ENCODE measurements around the gene MTCH1.

The MTCH1 gene

GRCh38 chr6:37011656-37012378 lies 25.8 kb upstream of the MTCH1 start:
- in situ Hi-C loops (cut with MboI; ENCODE audit: low sequenced_read_pairs), result loop anchor here (25.0 kb wide), 1 partner anchor 400 kb away; no protein-coding TSS in a partner anchor
- H3K4me3 ChIP-seq, result no peak overlapping the region
- no peaks in the 10 kb centered on the region for H3K4me1 ChIP-seq
- no peaks in the 10 kb centered on the region for H3K9me3 ChIP-seq
- no peaks in the 10 kb centered on the region for H3K27me3 ChIP-seq (ENCODE audit: low read depth)
- no peak for DNase-seq (ENCODE audit: low spot score in 2 of 2)
- no peaks in the 10 kb centered on the region for H3K36me3 ChIP-seq (replicated peaks)

DNA sequence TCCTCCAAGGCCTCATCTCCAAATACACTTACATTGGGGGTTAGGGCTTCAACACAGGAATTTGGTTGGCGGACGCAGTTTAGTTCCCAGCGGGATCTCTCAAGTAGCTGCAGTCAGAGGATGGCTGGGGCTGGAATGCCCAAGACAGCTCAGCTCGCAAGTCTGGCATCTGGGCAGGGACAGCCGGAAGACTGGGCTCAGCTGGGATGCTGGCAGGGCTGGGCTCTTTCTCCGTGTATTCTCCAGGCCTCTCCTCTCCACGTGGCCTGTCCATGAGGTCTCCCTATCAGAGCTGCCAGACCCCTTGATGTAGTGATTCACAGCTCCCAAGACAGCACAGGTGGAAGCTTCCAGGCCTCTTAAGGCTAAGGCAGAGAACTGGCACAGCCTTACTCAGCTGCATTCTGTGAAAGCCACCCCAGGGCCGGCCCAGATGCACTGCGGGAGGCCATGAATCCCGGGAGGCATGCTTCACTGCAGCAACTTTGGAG lies 24.5 kb upstream of the MTCH1 start:
- H3K4me1 ChIP-seq, result no peaks in the 10 kb centered on the region

GRCh38 chr6:37008484-37009465 lies 22.8 kb upstream of the MTCH1 start:
- Histone ChIP-seq H3K36me3 (replicated peaks) (no peaks in the 10 kb centered on the region), H3K9me3 (no peaks in the 10 kb centered on the region), H3K4me1 (no peaks in the 10 kb centered on the region), H3K4me3 (no peak overlapping the region), H3K27me3 (ENCODE audit: low read depth) (no peaks in the 10 kb centered on the region)
- in situ Hi-C loops (cut with MboI; ENCODE audit: low sequenced_read_pairs), result loop anchor here (25.0 kb wide), 1 partner anchor 396 kb away; no protein-coding TSS in a partner anchor
- no peak for DNase-seq (ENCODE audit: low spot score in 2 of 2)

More for the DNA sequence above, 24.5 kb upstream of the MTCH1 start:
- in situ Hi-C loops (cut with MboI; ENCODE audit: low sequenced_read_pairs), result loop anchor here (25.0 kb wide), 1 partner anchor 398 kb away; no protein-coding TSS in a partner anchor
- H3K4me3 ChIP-seq, result no peak overlapping the region
- DNase-seq (ENCODE audit: low spot score in 2 of 2), result no peak
- no peaks in the 10 kb centered on the region for H3K36me3 ChIP-seq (replicated peaks)
- H3K27me3 ChIP-seq (ENCODE audit: low read depth), result no peaks in the 10 kb centered on the region
- no peaks in the 10 kb centered on the region for H3K9me3 ChIP-seq

DNA sequence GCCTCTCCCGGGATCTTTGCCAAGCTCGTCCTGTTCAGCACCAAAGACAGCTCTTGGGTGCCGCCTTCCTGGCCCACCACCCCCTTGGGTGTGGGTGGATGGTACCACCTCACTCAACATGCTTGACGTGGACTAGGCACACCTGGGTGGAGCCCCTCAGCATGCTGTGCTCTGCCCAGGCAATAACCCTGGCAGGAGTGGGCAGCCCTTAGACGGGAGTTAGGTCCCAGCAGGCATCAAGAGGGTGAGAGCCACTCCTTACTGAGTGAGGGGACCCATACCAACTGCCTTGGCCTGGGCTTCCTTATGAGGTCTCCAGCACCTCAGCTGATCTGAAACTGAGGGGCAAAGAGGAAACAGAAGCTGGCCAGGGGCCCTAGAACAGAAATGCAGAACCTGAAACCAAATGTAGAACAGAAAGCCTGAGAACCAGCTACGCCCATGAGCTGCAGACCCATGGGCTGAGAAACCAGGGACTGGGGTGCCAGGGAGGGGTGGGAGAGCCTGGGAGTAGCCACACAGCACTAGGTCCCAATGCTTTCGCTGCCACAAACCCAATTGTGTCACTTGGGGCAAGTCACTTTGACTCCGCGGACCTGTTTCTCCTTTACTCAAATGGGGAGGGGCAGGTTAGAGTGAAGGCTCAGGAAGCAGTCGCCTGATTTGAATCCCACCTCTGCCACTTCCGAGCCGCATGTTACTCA lies 21.5 kb upstream of the MTCH1 start:
- no peaks in the 10 kb centered on the region for H3K4me1 ChIP-seq
- H3K27me3 ChIP-seq (ENCODE audit: low read depth), result no peaks in the 10 kb centered on the region
- no peak overlapping the region for H3K4me3 ChIP-seq
- DNase-seq (ENCODE audit: low spot score in 2 of 2), result no peak
- H3K9me3 ChIP-seq, result no peaks in the 10 kb centered on the region
- in situ Hi-C loops (cut with MboI; ENCODE audit: low sequenced_read_pairs), result loop anchor here (25.0 kb wide), 1 partner anchor 395 kb away; no protein-coding TSS in a partner anchor
- H3K36me3 ChIP-seq (replicated peaks), result no peaks in the 10 kb centered on the region

DNA sequence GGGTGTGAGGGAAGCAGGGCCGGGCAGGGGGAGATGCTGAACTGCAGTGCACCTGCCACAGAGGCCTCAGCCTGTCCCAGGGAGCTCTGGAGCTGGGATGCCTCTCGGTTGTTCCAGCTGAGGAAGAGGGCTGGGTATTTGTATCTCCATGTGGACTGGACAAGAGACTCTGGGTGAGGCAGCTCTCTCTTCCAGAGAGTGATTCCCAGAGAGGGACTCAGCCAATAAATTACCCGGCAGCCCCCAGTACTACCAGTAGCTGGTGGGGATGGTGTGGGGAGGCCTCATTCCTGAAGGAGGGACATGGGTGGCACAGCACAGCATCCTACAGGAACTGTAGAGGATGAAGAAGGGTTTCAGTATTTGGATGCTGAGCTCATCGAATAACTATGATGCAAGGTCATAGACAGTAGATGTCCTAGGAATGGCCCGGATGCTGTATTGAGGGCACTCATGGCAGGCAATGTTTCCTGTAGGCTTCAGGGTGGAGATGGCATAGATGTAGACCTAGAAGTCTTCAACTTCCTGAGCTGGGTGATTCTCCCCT lies 20.9 kb upstream of the MTCH1 start:
- in situ Hi-C loops (cut with MboI; ENCODE audit: low sequenced_read_pairs), result loop anchor here (25.0 kb wide), 1 partner anchor 395 kb away; no protein-coding TSS in a partner anchor
- no peaks in the 10 kb centered on the region for H3K4me1 ChIP-seq

GRCh38 chr6:37005827-37006567 lies 20.0 kb upstream of the MTCH1 start:
- no peak overlapping the region for H3K4me3 ChIP-seq
- no peaks in the 10 kb centered on the region for H3K4me1 ChIP-seq
- H3K36me3 ChIP-seq (replicated peaks), result no peaks in the 10 kb centered on the region
- in situ Hi-C loops (cut with MboI; ENCODE audit: low sequenced_read_pairs), result loop anchor here (25.0 kb wide), 1 partner anchor 394 kb away; no protein-coding TSS in a partner anchor
- DNase-seq (ENCODE audit: low spot score in 2 of 2), result no peak
- no peaks in the 10 kb centered on the region for H3K9me3 ChIP-seq
- H3K27me3 ChIP-seq (ENCODE audit: low read depth), result no peaks in the 10 kb centered on the region

More for the DNA sequence above, 20.9 kb upstream of the MTCH1 start:
- Histone ChIP-seq H3K4me3 (no peak overlapping the region), H3K9me3 (no peaks in the 10 kb centered on the region), H3K27me3 (ENCODE audit: low read depth) (no peaks in the 10 kb centered on the region), H3K36me3 (replicated peaks) (no peaks in the 10 kb centered on the region)
- no peak for DNase-seq (ENCODE audit: low spot score in 2 of 2)

DNA sequence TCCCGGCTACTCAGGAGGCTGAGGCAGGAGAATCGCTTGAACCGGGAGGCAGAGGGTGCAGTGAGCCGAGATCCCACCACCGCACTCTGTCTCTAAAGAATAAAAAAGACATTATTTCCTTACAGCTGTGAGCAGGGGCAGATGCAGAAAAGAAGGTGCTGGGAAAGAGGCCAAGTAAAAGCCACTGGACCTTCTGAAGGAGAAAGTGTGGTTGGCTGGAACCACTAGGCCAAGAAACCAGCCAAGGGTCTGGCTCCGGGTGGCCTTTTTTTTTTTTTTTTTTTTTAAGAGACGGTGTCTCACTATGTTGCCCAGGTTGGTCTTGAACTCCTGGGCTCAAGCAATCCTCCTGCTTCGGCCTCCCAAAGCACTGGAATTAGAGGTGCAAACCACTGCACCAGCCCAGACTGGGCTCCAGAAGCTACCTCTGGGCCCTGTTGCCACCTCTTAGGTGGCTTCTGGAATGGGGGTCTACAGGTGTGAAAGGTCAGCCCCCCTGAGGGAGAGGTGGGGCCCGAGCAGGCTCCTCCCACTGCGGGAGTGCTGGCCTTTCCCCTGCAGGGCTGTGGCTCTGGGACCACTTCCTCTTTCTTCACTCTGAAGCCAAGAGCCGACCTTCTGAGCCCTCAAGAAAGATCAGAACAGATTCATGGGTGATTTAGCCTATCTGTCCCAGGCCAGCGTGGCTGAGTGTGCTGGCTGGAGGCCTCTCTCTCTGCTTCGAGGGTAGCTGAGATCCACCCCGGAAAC lies 19.2 kb upstream of the MTCH1 start, which contains the start of gene FGD2:
Gene FGD2 (plus strand): TSS at position 595 of the 750 bp plus-strand sequence. CDS start 163 bp downstream, outside the sequence.
- Histone ChIP-seq H3K4me3 (no peak within 1 kb of the TSS), H3K9me3 (no peaks in the 10 kb centered on the region), H3K36me3 (replicated peaks) (no peaks in the 10 kb centered on the region), H3K4me1 (no peaks in the 10 kb centered on the region), H3K27me3 (ENCODE audit: low read depth) (no peaks in the 10 kb centered on the region)
- in situ Hi-C loops (cut with MboI; ENCODE audit: low sequenced_read_pairs), result loop anchor here (25.0 kb wide), 1 partner anchor 393 kb away; no protein-coding TSS in a partner anchor
- no peak for DNase-seq (ENCODE audit: low spot score in 2 of 2)

- Histone ChIP-seq H3K4me3 (no peak overlapping the region), H3K27me3 (ENCODE audit: low read depth) (no peaks in the 10 kb centered on the region), H3K4me1 (no peaks in the 10 kb centered on the region), H3K9me3 (no peaks in the 10 kb centered on the region), H3K36me3 (replicated peaks) (no peaks in the 10 kb centered on the region)
- DNase-seq (ENCODE audit: low spot score in 2 of 2), result no peak
- in situ Hi-C loops (cut with MboI; ENCODE audit: low sequenced_read_pairs), result loop anchor here (25.0 kb wide), 1 partner anchor 392 kb away; no protein-coding TSS in a partner anchor
These were observed 18.3 kb upstream of the MTCH1 start for GRCh38 chr6:37004044-37004980.

- Histone ChIP-seq H3K27me3 (ENCODE audit: low read depth) (no peaks in the 10 kb centered on the region), H3K9me3 (no peaks in the 10 kb centered on the region), H3K4me1 (no peaks in the 10 kb centered on the region), H3K4me3 (no peak overlapping the region), H3K36me3 (replicated peaks) (no peaks in the 10 kb centered on the region)
- no peak for DNase-seq (ENCODE audit: low spot score in 2 of 2)
- in situ Hi-C loops (cut with MboI; ENCODE audit: low sequenced_read_pairs), result loop anchor here (25.0 kb wide), 1 partner anchor 387 kb away; no protein-coding TSS in a partner anchor
These were observed 13.7 kb upstream of the MTCH1 start for GRCh38 chr6:36999751-37000125.

- Histone ChIP-seq H3K9me3 (no peaks in the 10 kb centered on the region), H3K36me3 (replicated peaks) (no peaks in the 10 kb centered on the region), H3K4me3 (no peak overlapping the region), H3K27me3 (ENCODE audit: low read depth) (no peaks in the 10 kb centered on the region), H3K4me1 (no peaks in the 10 kb centered on the region)
- in situ Hi-C loops (cut with MboI; ENCODE audit: low sequenced_read_pairs), result no loop called here
- no peak for DNase-seq (ENCODE audit: low spot score in 2 of 2)
These were observed 13.2 kb upstream of the MTCH1 start for GRCh38 chr6:36999061-36999750.

GRCh38 chr6:36998723-36999038 lies 12.7 kb upstream of the MTCH1 start:
- Histone ChIP-seq H3K4me3 (no peak overlapping the region), H3K36me3 (replicated peaks) (no peaks in the 10 kb centered on the region), H3K4me1 (no peaks in the 10 kb centered on the region), H3K9me3 (no peaks in the 10 kb centered on the region), H3K27me3 (ENCODE audit: low read depth) (no peaks in the 10 kb centered on the region)
- DNase-seq (ENCODE audit: low spot score in 2 of 2), result no peak
- in situ Hi-C loops (cut with MboI; ENCODE audit: low sequenced_read_pairs), result no loop called here
